Astrocyte (in vitro differentiated cells and primary cell): ENCODE data around the gene ABHD17C. TPM values are rescaled to one million over a fixed set of nuclear protein-coding genes. Genes with fewer than 3 reads are reported as not detected.

Source experiments
- DNase-seq: peaks from one replicate; pipeline ENCODE4 v3.0.0-alpha.2; 2010; ENCODE audit warnings: low read depth
- FAIRE-seq: peaks from 2 replicates; lab custom pipeline; 2011; peaks lifted over from hg19 to GRCh38; lab: Jason Lieb, UNC
- H2AFZ ChIP-seq: 2 replicates; pipeline ENCODE4 v1.6.0; 2012; ENCODE audit warnings: low read depth, low read length, inconsistent platforms
- H3K27ac ChIP-seq: 2 replicates; pipeline ENCODE4 v1.5.1; 2011; ENCODE audit warnings: low read depth, low read length, inconsistent platforms
- H3K27me3 ChIP-seq: 2 replicates; pipeline ENCODE4 v1.6.0; 2011; ENCODE audit warnings: low read length, inconsistent platforms; ENCODE audit not compliant: insufficient read depth
- H3K36me3 ChIP-seq: 2 replicates; pipeline ENCODE4 v1.5.1; 2011; ENCODE audit warnings: low read length, inconsistent platforms; ENCODE audit not compliant: insufficient read depth
- H3K4me1 ChIP-seq: 2 replicates; pipeline ENCODE4 v1.5.1; 2011; ENCODE audit warnings: low read length, inconsistent platforms; ENCODE audit not compliant: insufficient read depth
- H3K4me2 ChIP-seq: 2 replicates; pipeline ENCODE4 v1.6.0; 2012; ENCODE audit warnings: low read length, inconsistent platforms
- H3K4me3 ChIP-seq: 2 replicates; pipeline ENCODE4 v1.5.1; 2011; ENCODE audit warnings: low read depth, mild to moderate bottlenecking, low read length, inconsistent platforms; ENCODE audit not compliant: insufficient read depth
- H3K79me2 ChIP-seq: 2 replicates; pipeline ENCODE4 v1.6.0; 2012; ENCODE audit warnings: mild to moderate bottlenecking, low read length, inconsistent platforms; ENCODE audit not compliant: insufficient read depth
- H3K9ac ChIP-seq: 2 replicates; pipeline ENCODE4 v1.6.0; 2012; ENCODE audit warnings: mild to moderate bottlenecking, low read length, inconsistent platforms
- H3K9me3 ChIP-seq: 2 replicates; pipeline ENCODE4 v1.5.1; 2012; ENCODE audit warnings: low read depth, mild to moderate bottlenecking, low read length, inconsistent platforms; ENCODE audit not compliant: insufficient read depth
- H4K20me1 ChIP-seq: 2 replicates; pipeline ENCODE4 v1.6.0; 2012; ENCODE audit warnings: low read length, inconsistent platforms; ENCODE audit not compliant: insufficient read depth
- H3K27ac Mint-ChIP-seq: one replicate; pipeline ENCODE4 v1.8.0; 2021; ENCODE audit warnings: mild to moderate bottlenecking, mixed read lengths; ENCODE audit not compliant: unreplicated experiment
- H3K27me3 Mint-ChIP-seq: one replicate; pipeline ENCODE4 v1.8.0; 2021; ENCODE audit warnings: low read depth, mixed read lengths; ENCODE audit not compliant: unreplicated experiment
- H3K36me3 Mint-ChIP-seq: one replicate; pipeline ENCODE4 v1.8.0; 2021; ENCODE audit warnings: low read depth, mixed read lengths; ENCODE audit not compliant: unreplicated experiment
- H3K4me1 Mint-ChIP-seq: one replicate; pipeline ENCODE4 v1.8.0; 2021; ENCODE audit warnings: low read depth, mixed read lengths; ENCODE audit not compliant: unreplicated experiment
- H3K4me3 Mint-ChIP-seq: one replicate; pipeline ENCODE4 v1.8.0; 2021; ENCODE audit warnings: mild to moderate bottlenecking, moderate library complexity, mixed read lengths; ENCODE audit not compliant: unreplicated experiment
- H3K9me3 Mint-ChIP-seq: one replicate; pipeline ENCODE4 v1.8.0; 2021; ENCODE audit warnings: mild to moderate bottlenecking, mixed read lengths; ENCODE audit not compliant: unreplicated experiment
- EZH2 ChIP-seq: IDR thresholded peaks from 2 replicates; pipeline ENCODE4 v1.6.1; 2012; ENCODE audit warnings: mild to moderate bottlenecking, low read length, inconsistent platforms; ENCODE audit not compliant: insufficient read depth
- total RNA-seq: library from RNA; stranded (reverse); gene quantifications from 2 replicates; pipeline ENCODE4 v1.2.1, GENCODE V29; 2021
- TF ChIP-seq, protein P1 (sequence below): IDR thresholded peaks from 2 replicates; pipeline ENCODE4 v1.5.1; 2011; ENCODE audit warnings: low read depth, mild to moderate bottlenecking, inconsistent platforms, low read length, moderate library complexity; ENCODE audit not compliant: insufficient read depth

Gene ABHD17C
- total RNA-seq, 1 donor from 2014 or later, result 10.2 TPM

DNA sequence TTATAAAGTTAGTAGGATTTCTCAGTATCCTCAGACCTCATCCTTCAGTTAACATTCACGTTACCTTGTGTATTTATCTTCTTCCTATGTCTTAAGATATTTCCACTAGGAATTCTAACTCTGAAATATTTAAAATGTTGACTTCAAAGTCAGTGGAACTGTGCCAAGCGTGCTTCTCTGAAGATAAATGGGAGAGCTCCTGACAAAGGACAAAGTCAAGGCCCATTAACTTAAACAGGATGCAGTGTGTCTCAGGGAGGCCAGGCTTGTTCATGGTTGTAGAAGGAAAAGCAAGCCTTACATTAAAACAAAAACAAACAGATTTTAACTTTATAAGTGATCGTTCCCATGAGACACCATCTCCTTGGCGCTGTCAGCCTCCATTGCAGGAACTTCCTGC is 41.5 kb downstream of the ABHD17C start:
- no peak overlapping the region for H3K27ac ChIP-seq
- no peak overlapping the region for H3K4me3 ChIP-seq
- H3K27me3 Mint-ChIP-seq, result peaks cover 2% of the 10 kb centered on the region
- no peak overlapping the region for H2AFZ ChIP-seq
- H3K27me3 ChIP-seq, result no peaks in the 10 kb centered on the region
- no peaks in the 10 kb centered on the region for H3K4me1 ChIP-seq
- DNase-seq, result peak; percentile 48
- FAIRE-seq, result peak; percentile 39
- no peak for TF ChIP-seq EZH2
- TF ChIP-seq, protein P1, sequence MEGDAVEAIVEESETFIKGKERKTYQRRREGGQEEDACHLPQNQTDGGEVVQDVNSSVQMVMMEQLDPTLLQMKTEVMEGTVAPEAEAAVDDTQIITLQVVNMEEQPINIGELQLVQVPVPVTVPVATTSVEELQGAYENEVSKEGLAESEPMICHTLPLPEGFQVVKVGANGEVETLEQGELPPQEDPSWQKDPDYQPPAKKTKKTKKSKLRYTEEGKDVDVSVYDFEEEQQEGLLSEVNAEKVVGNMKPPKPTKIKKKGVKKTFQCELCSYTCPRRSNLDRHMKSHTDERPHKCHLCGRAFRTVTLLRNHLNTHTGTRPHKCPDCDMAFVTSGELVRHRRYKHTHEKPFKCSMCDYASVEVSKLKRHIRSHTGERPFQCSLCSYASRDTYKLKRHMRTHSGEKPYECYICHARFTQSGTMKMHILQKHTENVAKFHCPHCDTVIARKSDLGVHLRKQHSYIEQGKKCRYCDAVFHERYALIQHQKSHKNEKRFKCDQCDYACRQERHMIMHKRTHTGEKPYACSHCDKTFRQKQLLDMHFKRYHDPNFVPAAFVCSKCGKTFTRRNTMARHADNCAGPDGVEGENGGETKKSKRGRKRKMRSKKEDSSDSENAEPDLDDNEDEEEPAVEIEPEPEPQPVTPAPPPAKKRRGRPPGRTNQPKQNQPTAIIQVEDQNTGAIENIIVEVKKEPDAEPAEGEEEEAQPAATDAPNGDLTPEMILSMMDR, result no peak
- peaks cover 56% of the 10 kb centered on the region for H4K20me1 ChIP-seq
- peaks cover 5% of the 10 kb centered on the region for H3K36me3 Mint-ChIP-seq
- H3K4me1 Mint-ChIP-seq, result no peaks in the 10 kb centered on the region
- H3K36me3 ChIP-seq, result no peaks in the 10 kb centered on the region
- H3K4me3 Mint-ChIP-seq, result no peak overlapping the region
- H3K9me3 ChIP-seq, result no peaks in the 10 kb centered on the region
- peaks cover 26% of the 10 kb centered on the region for H3K79me2 ChIP-seq
- H3K4me2 ChIP-seq, result no peak overlapping the region
- peaks cover 9% of the 10 kb centered on the region for H3K9me3 Mint-ChIP-seq
- no peak overlapping the region for H3K27ac Mint-ChIP-seq
- no peak overlapping the region for H3K9ac ChIP-seq

DNA sequence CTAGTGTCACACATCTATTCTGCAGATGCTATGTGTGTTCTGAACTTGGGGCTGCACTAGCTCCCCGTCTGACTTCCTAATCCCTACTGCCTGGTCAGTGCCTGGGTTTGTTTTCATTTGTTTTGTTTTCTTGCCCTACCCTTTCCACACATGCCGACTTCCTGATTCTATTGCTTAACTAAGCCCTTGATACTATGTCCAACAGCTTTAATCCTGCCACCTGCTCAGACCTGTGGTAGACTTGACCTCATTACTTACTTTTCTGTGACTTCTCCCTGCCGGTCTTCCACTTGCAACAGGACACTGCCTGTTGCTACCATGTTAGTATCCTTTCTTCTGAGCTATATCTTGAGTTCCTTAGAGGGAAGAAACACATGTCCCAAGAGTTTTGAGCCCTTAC is 44.8 kb downstream of the ABHD17C start:
- Mint-ChIP-seq H3K36me3 (peaks cover 5% of the 10 kb centered on the region), H3K4me1 (peaks cover 3% of the 10 kb centered on the region), H3K27me3 (peaks cover 2% of the 10 kb centered on the region), H3K27ac (no peak overlapping the region), H3K9me3 (peaks cover 9% of the 10 kb centered on the region), H3K4me3 (no peak overlapping the region)
- no peak overlapping the region for H2AFZ ChIP-seq
- no peaks in the 10 kb centered on the region for H3K36me3 ChIP-seq
- H3K9ac ChIP-seq, result no peak overlapping the region
- H3K4me2 ChIP-seq, result no peak overlapping the region
- FAIRE-seq (no peak), DNase-seq (no peak)
- no peak overlapping the region for H3K4me3 ChIP-seq
- no peaks in the 10 kb centered on the region for H3K4me1 ChIP-seq
- no peaks in the 10 kb centered on the region for H3K27me3 ChIP-seq
- peaks cover 17% of the 10 kb centered on the region for H3K79me2 ChIP-seq
- H3K27ac ChIP-seq, result no peak overlapping the region
- no peaks in the 10 kb centered on the region for H3K9me3 ChIP-seq
- peaks cover 42% of the 10 kb centered on the region for H4K20me1 ChIP-seq
- TF ChIP-seq, protein P1, result no peak
- TF ChIP-seq EZH2, result no peak

DNA sequence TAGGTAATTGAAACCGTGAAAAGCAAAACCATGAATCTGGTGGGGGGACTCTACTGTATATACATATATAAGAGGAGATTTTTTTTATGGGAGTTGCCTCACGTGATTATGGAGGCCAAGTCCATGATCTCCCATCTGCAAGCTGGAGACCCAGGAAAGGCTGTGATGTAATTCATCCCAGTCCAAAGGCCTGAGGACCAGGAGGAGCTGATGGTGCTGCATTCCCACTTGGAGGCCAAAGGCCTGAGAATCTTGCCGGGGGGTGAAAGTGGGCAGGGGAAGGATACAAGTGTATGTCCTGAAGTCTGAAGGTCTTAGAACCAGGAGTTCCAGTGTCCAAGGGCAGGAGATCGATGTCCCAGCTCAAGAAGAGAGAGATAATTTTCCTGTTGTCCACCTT is 47.0 kb downstream of the ABHD17C start:
- H3K9me3 ChIP-seq, result no peaks in the 10 kb centered on the region
- Mint-ChIP-seq H3K4me3 (no peak overlapping the region), H3K36me3 (peaks cover 3% of the 10 kb centered on the region), H3K27ac (no peak overlapping the region), H3K4me1 (peaks cover 7% of the 10 kb centered on the region), H3K27me3 (no peaks in the 10 kb centered on the region), H3K9me3 (peaks cover 9% of the 10 kb centered on the region)
- no peak for FAIRE-seq
- no peak overlapping the region for H3K4me3 ChIP-seq
- no peak overlapping the region for H3K4me2 ChIP-seq
- H3K4me1 ChIP-seq, result no peaks in the 10 kb centered on the region
- no peaks in the 10 kb centered on the region for H3K27me3 ChIP-seq
- no peak for DNase-seq
- no peak overlapping the region for H2AFZ ChIP-seq
- no peak overlapping the region for H3K27ac ChIP-seq
- TF ChIP-seq, protein P1, result no peak
- no peak for TF ChIP-seq EZH2
- peaks cover 29% of the 10 kb centered on the region for H3K79me2 ChIP-seq
- H3K36me3 ChIP-seq, result no peaks in the 10 kb centered on the region
- peaks cover 40% of the 10 kb centered on the region for H4K20me1 ChIP-seq
- H3K9ac ChIP-seq, result no peak overlapping the region
